Fibroblast of lung (primary cell): ENCODE measurements around the gene FLT3. TPM values are rescaled to one million over a fixed set of nuclear protein-coding genes. Genes with fewer than 3 reads are reported as not detected.
A peak's percentile ranks its signal among the peaks of the same experiment; 100 is the strongest.
"Not testable (repeated sequence)": the region's sequence is repeated elsewhere in the genome, so short reads cannot be mapped to it uniquely, and the experiment has no call there.

ENCODE experiments used
- DNase-seq, 2 donors: peaks; one replicate each; pipeline versions ENCODE4 v3.0.0 to v3.0.0-alpha.2; 2010; ENCODE audit warnings: low read depth in 2 of 2
- H2AFZ ChIP-seq: 2 replicates; pipeline ENCODE4 v1.5.1; 2012; ENCODE audit warnings: low read length, control low read depth, inconsistent platforms
- H3K27ac ChIP-seq: 2 replicates; pipeline ENCODE4 v1.5.1; 2011; ENCODE audit warnings: low read length, control low read depth; ENCODE audit not compliant: insufficient read depth
- H3K27me3 ChIP-seq: 2 replicates; pipeline ENCODE4 v1.5.1; 2011; ENCODE audit warnings: mild to moderate bottlenecking, low read length; ENCODE audit not compliant: control insufficient read depth, insufficient read depth
- H3K36me3 ChIP-seq: 2 replicates; pipeline ENCODE4 v1.5.1; 2011; ENCODE audit warnings: low read length; ENCODE audit not compliant: control insufficient read depth, insufficient read depth
- H3K4me1 ChIP-seq: 2 replicates; pipeline ENCODE4 v1.5.1; 2011; ENCODE audit warnings: low read length; ENCODE audit not compliant: control insufficient read depth, insufficient read depth; ENCODE audit errors: extremely low read depth
- H3K4me2 ChIP-seq: 2 replicates; pipeline ENCODE4 v1.5.1; 2011; ENCODE audit warnings: low read length, control low read depth; ENCODE audit not compliant: insufficient read depth; ENCODE audit errors: extremely low read depth
- H3K4me3 ChIP-seq, 4 experiments: fragments of 200-600 bp in 1 of 4; sonication (generic) in 1 of 4; replicated peaks in 1 of 4; 2 replicates each; pipeline ENCODE4 v1.5.1; 2011 to 2016; ENCODE audit warnings: low read length in 4 of 4, low read depth in 3 of 4, mild to moderate bottlenecking in 3 of 4, control low read depth in 2 of 4, inconsistent platforms in 1 of 4, mixed read lengths in 1 of 4; ENCODE audit not compliant: insufficient read depth in 1 of 4; ENCODE audit errors: control extremely low read depth in 1 of 4
- H3K79me2 ChIP-seq: 2 replicates; pipeline ENCODE4 v1.5.1; 2012; ENCODE audit warnings: mild to moderate bottlenecking, low read length, inconsistent platforms; ENCODE audit not compliant: control insufficient read depth, insufficient read depth
- H3K9ac ChIP-seq: 2 replicates; pipeline ENCODE4 v1.5.1; 2011; ENCODE audit warnings: mild to moderate bottlenecking, low read length, control low read depth; ENCODE audit not compliant: insufficient read depth
- H3K9me3 ChIP-seq: 2 replicates; pipeline ENCODE4 v1.5.1; 2012; ENCODE audit warnings: low read depth, low read length; ENCODE audit not compliant: control insufficient read depth, insufficient read depth
- H4K20me1 ChIP-seq: 2 replicates; pipeline ENCODE4 v1.5.1; 2011; ENCODE audit warnings: low read length; ENCODE audit not compliant: control insufficient read depth, insufficient read depth; ENCODE audit errors: extremely low read depth
- CTCF ChIP-seq, 2 donors: IDR thresholded peaks in 1 of 2; conservative IDR thresholded peaks in 1 of 2; 1 replicate in 1 of 2; 2 replicates in 1 of 2; pipeline ENCODE4 v1.5.1; 2011 to 2012; ENCODE audit warnings: low read length in 2 of 2, control low read depth in 1 of 2, inconsistent platforms in 1 of 2, low read depth in 1 of 2, mild to moderate bottlenecking in 1 of 2
- EZH2 ChIP-seq: IDR thresholded peaks from 2 replicates; pipeline ENCODE4 v1.5.1; 2012; ENCODE audit warnings: low read length, control low read depth, mild to moderate bottlenecking; ENCODE audit errors: missing control alignments
- polyA minus RNA-seq: library from RNA; depleted of rRNA, polyadenylated mRNA; stranded (reverse); fragments of >200 nt; gene quantifications from 2 replicates; pipeline ENCODE4 v1.2.3, GENCODE V29; 2011; ENCODE audit warnings: low replicate concordance
- polyA plus RNA-seq, 2 donors: library from polyadenylated mRNA; depleted of rRNA in 1 of 2; stranded (reverse) in 1 of 2; unstranded in 1 of 2; fragments of >200 nt; gene quantifications; 2 replicates each; pipeline ENCODE4 v1.2.1, GENCODE V29; 2011 to 2012; ENCODE audit warnings: missing spikeins in 1 of 2
- total RNA-seq: library from RNA; depleted of rRNA; stranded (reverse); fragments of >200 nt; gene quantifications from 2 replicates; pipeline ENCODE4 v1.2.1, GENCODE V29; 2014

Gene FLT3
- total RNA-seq (not detected in 2 replicates), polyA plus RNA-seq (not detected in 2 replicates), polyA minus RNA-seq (not detected in 2 replicates)
- not detected in 2 replicates for polyA plus RNA-seq (2012)

GRCh38 chr13:28100150-28101121, at the start of gene FLT3:
Gene FLT3, minus strand, starts transcription at chr13:28100576. Its CDS starts 66 bp downstream, at chr13:28100510.
- no peak within 1 kb of the TSS for H3K27ac ChIP-seq
- peak within 1 kb of the TSS in 2 of 4 experiments; percentile 10 to 36 for H3K4me3 ChIP-seq
- TF ChIP-seq EZH2 (peak; percentile 68), CTCF (conservative IDR thresholded peaks at IDR 0.05 in 1 of 2, IDR thresholded peaks at IDR 0.05 in 1 of 2; ENCODE audit: low read depth in 1 of 2, low read length in 2 of 2) (no peak)
- H3K79me2 ChIP-seq: no peaks in the 10 kb centered on the region
- H3K27me3 ChIP-seq: peaks cover 30% of the 10 kb centered on the region
- DNase-seq: peak; percentile 7 to 50
- no peaks in the 10 kb centered on the region for H3K9me3 ChIP-seq
- peak within 1 kb of the TSS; percentile 51 for H3K4me2 ChIP-seq
- H3K4me1 ChIP-seq: no peaks in the 10 kb centered on the region
- no peak within 1 kb of the TSS for H3K9ac ChIP-seq
- H4K20me1 ChIP-seq: no peaks in the 10 kb centered on the region
- H3K36me3 ChIP-seq: no peaks in the 10 kb centered on the region
- H2AFZ ChIP-seq: no peak within 1 kb of the TSS

- H3K36me3 ChIP-seq: no peaks in the 10 kb centered on the region
- H3K4me3 ChIP-seq: no peak overlapping the region
- no peaks in the 10 kb centered on the region for H3K27me3 ChIP-seq
- H3K79me2 ChIP-seq: peaks cover 69% of the 10 kb centered on the region
- H3K4me1 ChIP-seq: no peaks in the 10 kb centered on the region
- DNase-seq: no peak
- no peaks in the 10 kb centered on the region for H3K9me3 ChIP-seq
- no peak for TF ChIP-seq CTCF (conservative IDR thresholded peaks at IDR 0.05 in 1 of 2, IDR thresholded peaks at IDR 0.05 in 1 of 2; ENCODE audit: low read depth in 1 of 2, low read length in 2 of 2)
- no peak for TF ChIP-seq EZH2
- H3K4me2 ChIP-seq: no peak overlapping the region
- no peak overlapping the region for H3K27ac ChIP-seq
- no peaks in the 10 kb centered on the region for H4K20me1 ChIP-seq
- H2AFZ ChIP-seq: no peak overlapping the region
- H3K9ac ChIP-seq: no peak overlapping the region
Measured at GRCh38 chr13:28147495-28147894, 47.1 kb upstream of the FLT3 start.

- Histone ChIP-seq H3K4me1 (no peaks in the 10 kb centered on the region), H3K9me3 (no peaks in the 10 kb centered on the region)
Measured at GRCh38 chr13:28145049-28145448, 44.7 kb upstream of the FLT3 start.

GRCh38 chr13:28141542-28141941, 41.2 kb upstream of the FLT3 start:
- not testable (repeated sequence) for H3K27me3 ChIP-seq, H4K20me1 ChIP-seq, H3K4me3 ChIP-seq, H2AFZ ChIP-seq, H3K4me2 ChIP-seq, H3K36me3 ChIP-seq, DNase-seq, H3K27ac ChIP-seq, H3K4me1 ChIP-seq, H3K9ac ChIP-seq, H3K9me3 ChIP-seq
- H3K79me2 ChIP-seq: peaks cover 72% of the 10 kb centered on the region

More at GRCh38 chr13:28145049-28145448, 44.7 kb upstream of the FLT3 start:
- H2AFZ ChIP-seq: no peak overlapping the region
- no peak for DNase-seq
- no peak overlapping the region for H3K27ac ChIP-seq
- no peak overlapping the region for H3K4me3 ChIP-seq
- H3K79me2 ChIP-seq: peaks cover 85% of the 10 kb centered on the region
- TF ChIP-seq CTCF (conservative IDR thresholded peaks at IDR 0.05 in 1 of 2, IDR thresholded peaks at IDR 0.05 in 1 of 2; ENCODE audit: low read depth in 1 of 2, low read length in 2 of 2) (no peak), EZH2 (no peak)
- no peaks in the 10 kb centered on the region for H3K36me3 ChIP-seq
- no peaks in the 10 kb centered on the region for H4K20me1 ChIP-seq
- H3K9ac ChIP-seq: no peak overlapping the region
- H3K4me2 ChIP-seq: no peak overlapping the region
- H3K27me3 ChIP-seq: no peaks in the 10 kb centered on the region
